Dedifferentiated amniotic fluid mesenchymal stem cell (primary cell): ENCODE results near the gene MRFAP1L1.

Source experiments
- DNase-seq: peaks from one replicate; pipeline ENCODE4 v3.0.0-alpha.2; 2016; ENCODE audit errors: extremely low spot score

MRFAP1L1 gene

GRCh38 chr4:6660430-6660829, 49.2 kb downstream of the MRFAP1L1 start:
- DNase-seq = no peak

- DNase-seq = no peak
Observed at GRCh38 chr4:6659897-6660296, 49.8 kb downstream of the MRFAP1L1 start.

- no peak for DNase-seq
Observed at GRCh38 chr4:6658597-6659075, 51.0 kb downstream of the MRFAP1L1 start.

- no peak for DNase-seq
Observed at GRCh38 chr4:6658209-6658595, 51.5 kb downstream of the MRFAP1L1 start.
